ENCODE data around the gene NEB. TPM values are rescaled to one million over a fixed set of nuclear protein-coding genes. Genes with fewer than 3 reads are reported as not detected.
"Not testable (repeated sequence)": the region's sequence is repeated elsewhere in the genome, so short reads cannot be mapped to it uniquely, and the experiment has no call there.

The NEB gene
- total RNA-seq, 1 experiment from 2014 or later, result not detected

GRCh38 chr2:151707857-151708256 is 26.4 kb downstream of the NEB start:
- DNase-seq (ENCODE audit: low spot score), result no peak

DNA sequence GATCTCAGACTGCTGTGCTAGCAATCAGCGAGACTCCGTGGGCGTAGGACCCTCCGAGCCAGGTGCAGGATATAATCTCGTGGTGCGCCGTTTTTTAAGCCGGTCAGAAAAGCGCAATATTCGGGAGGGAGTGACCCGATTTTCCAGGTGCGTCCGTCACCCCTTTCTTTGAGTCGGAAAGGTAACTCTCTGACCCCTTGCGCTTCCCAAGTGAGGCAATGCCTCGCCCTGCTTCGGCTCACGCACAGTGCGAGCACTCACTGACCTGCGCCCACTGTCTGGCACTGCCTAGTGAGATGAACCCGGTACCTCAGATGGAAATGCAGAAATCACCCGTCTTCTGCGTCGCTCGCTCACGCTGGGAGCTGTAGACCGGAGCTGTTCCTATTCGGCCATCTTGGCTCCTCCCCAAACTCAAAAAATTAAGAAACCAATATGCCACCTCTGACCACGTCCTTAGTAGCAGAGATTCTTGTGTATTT is 29.8 kb downstream of the NEB start:
- not testable (repeated sequence) for DNase-seq (ENCODE audit: low spot score)

DNA sequence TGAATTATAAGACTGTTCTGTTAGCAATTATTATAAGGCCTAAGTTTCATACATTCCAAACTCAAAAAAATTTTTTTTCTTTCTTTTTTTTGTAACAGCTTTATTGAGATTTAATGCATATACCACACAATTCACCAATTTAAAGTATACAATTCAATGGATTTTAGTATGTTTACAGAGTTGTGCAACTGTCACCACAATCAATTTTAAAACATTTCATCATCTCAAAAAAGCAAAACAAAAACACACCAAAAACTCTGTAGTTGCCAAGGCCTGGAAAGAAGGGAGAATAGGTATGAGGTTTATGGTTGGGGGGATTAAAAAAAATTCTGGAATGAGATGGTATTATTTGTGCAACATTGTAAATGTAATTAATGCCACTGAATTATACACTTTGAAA is 36.1 kb downstream of the NEB start:
- not testable (repeated sequence) for DNase-seq (ENCODE audit: low spot score)

DNA sequence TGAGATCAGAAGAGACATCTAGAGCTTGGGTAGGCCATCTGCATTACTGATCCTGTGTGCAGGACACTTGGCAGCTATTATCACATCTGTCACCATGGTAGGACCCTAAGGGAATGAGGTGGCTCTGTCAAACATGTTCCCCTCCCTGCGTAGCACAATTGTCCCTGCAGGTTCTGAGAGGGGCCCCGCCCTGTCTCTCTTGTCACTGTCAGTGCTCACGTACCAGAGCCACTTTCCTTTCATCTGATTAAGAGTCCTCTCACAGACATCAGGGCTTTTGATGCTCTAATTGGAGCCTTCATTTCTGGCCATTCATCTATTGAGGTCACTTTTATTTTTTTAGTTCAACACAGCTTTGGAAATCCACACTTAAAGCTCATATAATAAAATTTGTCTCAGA is 38.5 kb downstream of the NEB start:
- no peak for DNase-seq (ENCODE audit: low spot score)

- DNase-seq (ENCODE audit: low spot score), result no peak
Measured at GRCh38 chr2:151691631-151692030, 42.6 kb downstream of the NEB start.

DNA sequence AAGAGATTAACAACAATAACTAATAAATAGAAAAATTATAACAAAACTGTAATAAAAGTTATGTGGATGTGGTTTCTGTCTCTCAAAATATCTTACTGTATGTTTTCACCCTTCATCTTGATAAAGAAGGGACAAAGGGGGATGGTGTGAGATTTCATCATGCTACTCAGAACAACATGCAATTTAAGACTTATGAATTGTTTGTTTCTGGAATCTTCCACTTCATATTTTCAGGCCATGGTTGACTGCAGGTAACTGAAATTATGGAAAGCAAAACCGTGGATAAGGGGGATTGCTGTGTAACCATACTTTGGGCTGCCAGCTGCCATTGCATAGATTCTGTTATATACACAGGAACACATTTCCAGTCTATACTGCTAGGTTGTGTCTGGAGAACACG is 45.6 kb downstream of the NEB start:
- no peak for DNase-seq (ENCODE audit: low spot score)

- no peak for DNase-seq (ENCODE audit: low spot score)
Measured at GRCh38 chr2:151682459-151683003, 51.7 kb downstream of the NEB start.

DNA sequence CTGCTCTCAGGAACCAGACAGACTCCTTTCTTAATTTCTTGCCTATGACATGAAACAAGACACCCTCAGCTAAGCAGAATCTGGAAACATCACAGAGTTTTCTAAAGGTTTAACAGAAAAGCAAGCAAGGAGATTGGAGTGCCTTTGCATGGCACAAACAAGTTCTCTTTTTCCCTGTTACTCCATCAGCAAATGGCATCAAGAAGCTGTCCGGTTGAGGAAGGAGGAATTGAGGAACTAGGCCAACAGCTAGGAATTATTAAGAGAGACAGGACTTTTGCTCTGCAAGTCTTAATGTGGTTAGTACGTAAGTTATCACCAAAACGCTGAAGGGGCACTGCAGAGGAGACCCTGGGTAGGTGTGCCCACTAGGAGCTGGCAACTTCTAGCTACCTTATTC is 53.2 kb downstream of the NEB start:
- DNase-seq (ENCODE audit: low spot score), result no peak

- no peak for DNase-seq (ENCODE audit: low spot score)
Measured at GRCh38 chr2:151679994-151680393, 54.3 kb downstream of the NEB start.

DNA sequence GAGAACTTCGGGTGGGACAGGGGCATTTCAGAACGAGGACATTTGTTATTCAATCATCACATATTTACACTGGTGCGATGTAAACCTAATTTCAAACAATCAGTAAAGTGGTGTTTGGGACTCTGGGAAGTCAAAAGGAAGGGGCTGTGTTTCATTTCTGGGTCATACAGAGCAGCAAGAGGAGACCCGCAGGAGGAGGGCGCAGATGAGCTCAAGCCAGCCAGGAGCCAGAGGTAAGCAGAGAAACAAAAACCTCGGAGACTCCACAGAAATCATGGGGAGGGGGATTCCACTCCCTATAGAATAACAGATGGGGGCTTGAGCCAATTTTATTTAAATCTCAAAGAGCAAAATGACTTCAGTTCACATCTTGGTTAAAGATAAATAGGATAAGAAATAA is 55.4 kb downstream of the NEB start:
- no peak for DNase-seq (ENCODE audit: low spot score)

DNA sequence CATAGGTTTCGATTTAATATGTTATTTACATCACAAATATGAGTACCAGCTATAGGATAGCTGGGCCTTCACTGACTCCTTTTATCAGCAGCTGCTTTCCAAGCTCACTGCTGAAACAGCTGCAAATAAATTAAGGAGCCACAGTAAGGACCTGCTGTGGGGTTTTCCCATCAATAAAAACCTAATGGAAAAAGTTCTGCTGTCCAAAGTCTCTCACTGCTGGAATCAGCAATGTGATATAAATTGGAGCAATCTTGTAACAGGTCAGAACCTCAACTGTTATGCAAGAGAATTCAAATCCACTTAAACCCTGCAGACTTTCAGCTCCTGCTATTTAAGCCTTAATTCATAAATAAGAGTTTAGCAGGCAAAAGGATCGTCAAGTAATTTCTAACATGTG is 61.3 kb downstream of the NEB start:
- DNase-seq (ENCODE audit: low spot score), result no peak

- no peak for DNase-seq (ENCODE audit: low spot score)
Measured at GRCh38 chr2:151672277-151672676, 62.0 kb downstream of the NEB start.

GRCh38 chr2:151670846-151671597 is 63.3 kb downstream of the NEB start:
- DNase-seq (ENCODE audit: low spot score), result no peak

DNA sequence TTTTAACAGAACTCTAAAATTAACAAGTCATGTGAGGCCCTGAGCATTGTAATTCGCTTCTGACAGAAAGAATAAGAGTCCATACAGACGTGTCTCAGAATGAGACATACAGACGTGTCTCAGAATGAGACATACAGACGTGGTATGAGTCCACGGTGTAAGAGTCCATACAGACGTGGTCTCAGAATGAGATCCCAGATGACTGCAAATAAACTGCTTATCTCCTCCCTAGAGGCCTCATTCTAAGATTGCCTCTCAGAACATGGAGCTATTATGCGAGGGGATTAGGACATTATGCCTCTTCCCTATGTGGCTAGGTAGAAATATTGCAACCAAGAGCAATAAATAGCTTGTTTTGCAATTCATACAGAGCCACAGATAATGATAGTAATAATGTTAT is 63.9 kb downstream of the NEB start:
- no peak for DNase-seq (ENCODE audit: low spot score)

DNA sequence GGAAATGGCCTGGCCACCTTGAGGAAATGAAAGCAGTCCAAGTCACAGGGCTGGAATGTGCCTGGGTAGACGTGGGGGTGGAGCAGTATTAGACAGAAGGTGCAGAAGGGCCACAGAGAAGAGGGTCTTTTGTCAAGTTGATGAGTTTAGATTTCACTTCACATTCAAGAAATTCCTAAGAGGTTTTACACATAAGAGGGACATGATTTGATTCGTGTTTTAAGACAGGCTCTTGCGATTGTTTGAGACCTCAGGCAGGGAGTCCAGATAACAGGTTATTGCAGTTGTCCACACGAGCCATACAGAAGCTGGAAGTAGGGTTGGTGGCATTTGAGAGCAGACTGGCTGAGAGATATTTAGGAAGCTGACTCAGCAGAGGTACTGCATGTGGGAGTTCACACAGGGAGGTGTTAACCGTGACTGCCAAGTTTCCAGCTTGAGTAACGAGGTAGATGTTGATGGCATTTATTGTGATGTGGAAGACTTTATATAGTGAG is 64.6 kb downstream of the NEB start:
- DNase-seq (ENCODE audit: low spot score), result no peak

- no peak for DNase-seq (ENCODE audit: low spot score)
Measured at GRCh38 chr2:151668737-151669136, 65.5 kb downstream of the NEB start.

- DNase-seq (ENCODE audit: low spot score), result no peak
Measured at GRCh38 chr2:151665959-151666358, 68.3 kb downstream of the NEB start.

GRCh38 chr2:151664520-151664919 is 69.8 kb downstream of the NEB start:
- no peak for DNase-seq (ENCODE audit: low spot score)

GRCh38 chr2:151661625-151662024 is 72.7 kb downstream of the NEB start:
- DNase-seq (ENCODE audit: low spot score), result no peak

DNA sequence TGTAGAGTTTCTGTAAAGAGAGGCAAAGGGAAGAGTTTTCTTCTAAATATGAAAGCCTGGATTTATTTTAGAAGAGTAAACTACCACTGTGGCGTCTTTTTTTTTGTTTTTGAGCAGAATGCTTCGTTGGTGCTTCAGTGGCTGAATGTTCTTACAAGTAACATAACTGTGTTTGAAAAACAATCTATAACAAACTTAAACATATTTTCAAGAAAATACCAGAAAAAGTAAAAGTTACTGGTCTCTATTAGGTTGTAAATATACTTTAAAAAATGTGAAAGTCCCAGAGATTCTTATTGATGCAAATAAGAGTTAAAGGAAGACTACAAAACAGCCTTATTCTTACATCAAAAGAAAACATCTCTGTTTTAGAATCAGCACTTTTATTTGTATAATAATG is 76.2 kb downstream of the NEB start:
- DNase-seq (ENCODE audit: low spot score), result no peak

- no peak for DNase-seq (ENCODE audit: low spot score)
Measured at GRCh38 chr2:151657667-151658076, 76.6 kb downstream of the NEB start.

GRCh38 chr2:151655663-151656398 is 78.4 kb downstream of the NEB start:
- DNase-seq (ENCODE audit: low spot score), result no peak

DNA sequence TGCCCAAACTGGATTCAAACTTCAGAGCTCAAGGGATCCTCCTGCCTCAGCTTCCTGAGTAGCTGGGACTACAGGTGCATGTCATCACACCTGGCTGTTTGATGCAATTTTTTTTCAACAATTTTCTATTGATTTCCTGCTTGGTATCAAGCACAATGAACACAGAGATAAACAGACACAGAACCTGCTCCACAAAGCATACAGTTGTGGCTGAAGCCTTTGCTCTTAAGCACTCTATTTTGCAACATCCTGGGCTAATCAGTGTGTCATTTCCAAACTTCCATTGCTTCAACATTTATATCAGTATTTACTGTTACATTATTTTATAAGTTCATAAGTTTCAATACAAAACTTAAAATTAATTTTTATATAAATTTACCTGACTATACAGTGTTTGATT is 79.4 kb downstream of the NEB start:
- DNase-seq (ENCODE audit: low spot score), result no peak

Data from A172 (cell line).